GM03348 (cell line): ENCODE measurements around the gene SCGB1A1.

Source experiments
- DNase-seq: peaks from one replicate; pipeline ENCODE4 v3.0.0; 2012; ENCODE audit warnings: low spot score

SCGB1A1 gene

GRCh38 chr11:62421996-62422395 is 3.2 kb downstream of the SCGB1A1 start:
- DNase-seq, result no peak

- DNase-seq, result no peak
Observed at GRCh38 chr11:62423012-62423411, 4.2 kb downstream of the SCGB1A1 start.

- peak; percentile 65 for DNase-seq
Observed at GRCh38 chr11:62427630-62428233, 8.9 kb downstream of the SCGB1A1 start.

- DNase-seq, result no peak
Observed at GRCh38 chr11:62428871-62429560, 10.2 kb downstream of the SCGB1A1 start.

GRCh38 chr11:62430425-62430824 is 11.6 kb downstream of the SCGB1A1 start:
- DNase-seq, result peak; percentile 45

- peak; percentile 62 for DNase-seq
Observed at GRCh38 chr11:62431171-62431901, 12.5 kb downstream of the SCGB1A1 start.

GRCh38 chr11:62432695-62433094 is 13.9 kb downstream of the SCGB1A1 start:
- no peak for DNase-seq

- DNase-seq, result no peak
Observed at GRCh38 chr11:62433141-62433903, 14.5 kb downstream of the SCGB1A1 start.

- DNase-seq, result no peak
Observed at GRCh38 chr11:62433904-62434276, 15.1 kb downstream of the SCGB1A1 start.

GRCh38 chr11:62435846-62436660 is 17.2 kb downstream of the SCGB1A1 start:
- no peak for DNase-seq

GRCh38 chr11:62437616-62438015 is 18.8 kb downstream of the SCGB1A1 start:
- no peak for DNase-seq

GRCh38 chr11:62438641-62439040 is 19.8 kb downstream of the SCGB1A1 start:
- no peak for DNase-seq

GRCh38 chr11:62439785-62440602 is 21.2 kb downstream of the SCGB1A1 start:
- peak; percentile 81 for DNase-seq

GRCh38 chr11:62443390-62444235 is 24.8 kb downstream of the SCGB1A1 start:
- DNase-seq, result peak; percentile 85

GRCh38 chr11:62444236-62444833 is 25.5 kb downstream of the SCGB1A1 start:
- DNase-seq, result peak; percentile 94

GRCh38 chr11:62444835-62445234 is 26.0 kb downstream of the SCGB1A1 start:
- DNase-seq, result no peak

- peak; percentile 31 for DNase-seq
Observed at GRCh38 chr11:62445314-62445740, 26.5 kb downstream of the SCGB1A1 start.

- no peak for DNase-seq
Observed at GRCh38 chr11:62446091-62446490, 27.3 kb downstream of the SCGB1A1 start.

- DNase-seq, result no peak
Observed at GRCh38 chr11:62449451-62449851, 30.6 kb downstream of the SCGB1A1 start.
